ENCODE results near the gene TMPRSS6.
A peak's percentile ranks its signal among the peaks of the same experiment; 100 is the strongest.

Gene TMPRSS6

DNA sequence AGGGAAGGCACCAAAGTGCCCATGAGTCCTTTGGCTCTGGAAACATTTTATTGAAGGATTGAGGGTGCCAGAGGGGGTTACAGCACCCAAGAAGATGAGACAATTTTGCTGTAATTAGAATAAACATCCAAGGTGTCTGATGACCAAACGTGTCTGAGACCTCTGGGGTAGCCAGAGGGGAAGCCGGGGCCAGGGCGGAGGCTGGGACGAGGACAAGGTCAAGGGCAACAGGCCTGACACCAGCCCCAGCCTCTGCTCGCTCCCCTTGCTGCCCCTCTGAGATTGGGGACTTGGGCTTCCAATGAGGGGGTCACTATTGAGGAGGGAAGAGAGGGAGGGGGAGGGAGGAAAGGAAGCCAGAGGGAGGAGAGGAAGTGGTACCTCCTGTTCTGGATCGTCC lies 25.6 kb downstream of the TMPRSS6 start:
- no peak for TF ChIP-seq EZH2phosphoT487 (IDR thresholded peaks at IDR 0.05; ENCODE audit: low read depth)
- TF ChIP-seq, protein P1, sequence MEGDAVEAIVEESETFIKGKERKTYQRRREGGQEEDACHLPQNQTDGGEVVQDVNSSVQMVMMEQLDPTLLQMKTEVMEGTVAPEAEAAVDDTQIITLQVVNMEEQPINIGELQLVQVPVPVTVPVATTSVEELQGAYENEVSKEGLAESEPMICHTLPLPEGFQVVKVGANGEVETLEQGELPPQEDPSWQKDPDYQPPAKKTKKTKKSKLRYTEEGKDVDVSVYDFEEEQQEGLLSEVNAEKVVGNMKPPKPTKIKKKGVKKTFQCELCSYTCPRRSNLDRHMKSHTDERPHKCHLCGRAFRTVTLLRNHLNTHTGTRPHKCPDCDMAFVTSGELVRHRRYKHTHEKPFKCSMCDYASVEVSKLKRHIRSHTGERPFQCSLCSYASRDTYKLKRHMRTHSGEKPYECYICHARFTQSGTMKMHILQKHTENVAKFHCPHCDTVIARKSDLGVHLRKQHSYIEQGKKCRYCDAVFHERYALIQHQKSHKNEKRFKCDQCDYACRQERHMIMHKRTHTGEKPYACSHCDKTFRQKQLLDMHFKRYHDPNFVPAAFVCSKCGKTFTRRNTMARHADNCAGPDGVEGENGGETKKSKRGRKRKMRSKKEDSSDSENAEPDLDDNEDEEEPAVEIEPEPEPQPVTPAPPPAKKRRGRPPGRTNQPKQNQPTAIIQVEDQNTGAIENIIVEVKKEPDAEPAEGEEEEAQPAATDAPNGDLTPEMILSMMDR (IDR thresholded peaks at IDR 0.05; ENCODE audit: low read depth, low read length) = no peak
- Histone ChIP-seq H3K4me3 (ENCODE audit: low read length) (no peak overlapping the region), H3K9me3 (ENCODE audit: insufficient read depth, low read length) (no peaks in the 10 kb centered on the region), H3K36me3 (replicated peaks; ENCODE audit: low read depth, low read length) (peaks cover 84% of the 10 kb centered on the region), H3K79me2 (ENCODE audit: low read length) (peaks cover 32% of the 10 kb centered on the region), H3K4me1 (ENCODE audit: low read length) (peaks cover 65% of the 10 kb centered on the region), H3K27me3 (ENCODE audit: low read depth, low read length) (no peaks in the 10 kb centered on the region), H3K27ac (ENCODE audit: low read length) (no peak overlapping the region), H3K4me2 (ENCODE audit: low read length) (no peak overlapping the region), H4K20me1 (ENCODE audit: insufficient read depth, low read length) (no peaks in the 10 kb centered on the region), H3K9ac (ENCODE audit: low read length) (no peak overlapping the region), H2AFZ (ENCODE audit: low read depth, low read length) (no peak overlapping the region)

DNA sequence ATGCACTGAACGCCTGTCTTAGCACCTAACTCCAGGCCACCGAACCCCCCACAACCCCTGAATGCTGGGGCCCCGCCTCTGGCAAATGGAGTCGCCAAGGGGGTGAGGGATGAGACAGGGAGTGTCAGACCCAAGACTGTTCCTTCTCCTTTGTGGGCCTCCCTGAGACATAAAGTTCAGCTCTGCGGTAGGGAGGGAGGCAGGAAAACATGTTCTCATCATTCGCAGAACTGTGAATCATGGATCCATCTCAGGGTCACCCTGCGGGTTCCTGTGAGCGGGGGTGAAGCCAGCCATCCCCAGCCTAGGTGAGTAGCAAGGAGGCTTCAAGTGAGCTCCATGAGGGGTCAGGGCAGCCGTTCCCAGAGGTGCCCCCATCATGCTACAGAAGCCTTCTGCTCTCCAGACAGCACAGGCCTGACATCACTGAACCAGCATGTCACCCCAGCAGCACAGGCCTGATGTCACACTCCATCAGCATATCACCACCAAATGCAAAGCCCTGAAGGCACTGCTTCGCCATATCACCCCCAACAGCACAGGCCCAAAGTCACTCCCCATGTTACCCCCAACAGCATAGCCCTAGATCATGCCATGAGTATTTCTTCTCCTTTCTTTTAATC lies 27.2 kb downstream of the TMPRSS6 start:
- Histone ChIP-seq H3K36me3 (replicated peaks; ENCODE audit: low read depth, low read length) (peaks cover 80% of the 10 kb centered on the region), H3K27me3 (ENCODE audit: low read depth, low read length) (no peaks in the 10 kb centered on the region), H4K20me1 (ENCODE audit: insufficient read depth, low read length) (no peaks in the 10 kb centered on the region), H3K9me3 (ENCODE audit: insufficient read depth, low read length) (no peaks in the 10 kb centered on the region), H3K9ac (ENCODE audit: low read length) (no peak overlapping the region), H3K79me2 (ENCODE audit: low read length) (peaks cover 19% of the 10 kb centered on the region), H3K4me1 (ENCODE audit: low read length) (peaks cover 61% of the 10 kb centered on the region), H3K4me2 (ENCODE audit: low read length) (no peak overlapping the region), H3K4me3 (ENCODE audit: low read length) (no peak overlapping the region), H2AFZ (ENCODE audit: low read depth, low read length) (no peak overlapping the region), H3K27ac (ENCODE audit: low read length) (no peak overlapping the region)
- no peak for TF ChIP-seq EZH2phosphoT487 (IDR thresholded peaks at IDR 0.05; ENCODE audit: low read depth)
- TF ChIP-seq, protein P1 (IDR thresholded peaks at IDR 0.05; ENCODE audit: low read depth, low read length) = no peak

DNA sequence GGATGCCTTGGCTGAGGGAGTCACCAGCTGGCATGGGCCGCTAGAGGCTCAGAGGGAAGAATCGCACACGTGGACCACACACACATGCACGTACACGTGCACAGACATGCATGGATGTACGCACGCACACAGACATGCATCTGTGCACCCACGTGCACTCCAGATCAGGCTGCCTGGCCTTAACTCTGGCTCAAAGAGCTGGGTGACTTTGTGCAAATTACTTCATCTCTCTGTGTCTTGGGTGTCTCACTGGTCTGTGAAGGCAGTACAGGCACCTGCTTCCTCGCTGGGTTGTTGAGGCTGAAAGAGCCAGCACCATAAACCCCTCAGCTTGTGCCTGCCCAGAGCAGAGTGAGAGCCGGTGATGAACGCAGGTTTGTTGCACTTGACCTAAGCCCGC lies 28.7 kb downstream of the TMPRSS6 start:
- Histone ChIP-seq H3K4me3 (ENCODE audit: low read length) (no peak overlapping the region), H4K20me1 (ENCODE audit: insufficient read depth, low read length) (no peaks in the 10 kb centered on the region), H3K36me3 (replicated peaks; ENCODE audit: low read depth, low read length) (peaks cover 71% of the 10 kb centered on the region), H3K79me2 (ENCODE audit: low read length) (0 out of 2 replicates have a peak, but pooled peaks cover 5% of the 10 kb centered on the region), H3K4me1 (ENCODE audit: low read length) (peaks cover 47% of the 10 kb centered on the region), H3K9me3 (ENCODE audit: insufficient read depth, low read length) (no peaks in the 10 kb centered on the region), H3K27me3 (ENCODE audit: low read depth, low read length) (no peaks in the 10 kb centered on the region), H3K9ac (ENCODE audit: low read length) (no peak overlapping the region), H3K4me2 (ENCODE audit: low read length) (peak overlapping the region; percentile 28), H2AFZ (ENCODE audit: low read depth, low read length) (no peak overlapping the region), H3K27ac (ENCODE audit: low read length) (peak overlapping the region; percentile 25)
- TF ChIP-seq, protein P1 (IDR thresholded peaks at IDR 0.05; ENCODE audit: low read depth, low read length) = no peak
- TF ChIP-seq EZH2phosphoT487 (IDR thresholded peaks at IDR 0.05; ENCODE audit: low read depth) = no peak

DNA sequence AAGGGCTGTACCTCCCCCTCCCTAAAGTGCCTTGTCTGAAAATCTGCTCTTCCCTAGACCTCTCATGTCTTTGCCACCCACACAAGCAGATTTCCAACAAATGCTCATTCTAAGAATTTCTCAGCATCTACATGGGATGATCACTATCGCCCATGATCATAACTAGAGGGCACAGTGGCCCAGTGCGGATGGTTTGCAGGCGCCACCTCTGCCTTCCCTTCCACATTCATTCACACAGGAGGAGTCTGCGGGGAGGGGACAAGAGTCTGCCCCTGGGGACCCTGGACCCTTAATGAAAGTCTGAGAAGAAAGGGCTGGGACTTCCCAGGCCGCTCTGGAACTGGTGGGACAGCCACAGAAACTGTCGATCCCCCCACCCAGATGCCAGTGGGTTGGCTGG lies 29.1 kb downstream of the TMPRSS6 start:
- no peaks in the 10 kb centered on the region for H3K27me3 ChIP-seq (ENCODE audit: low read depth, low read length)
- H3K36me3 ChIP-seq (replicated peaks; ENCODE audit: low read depth, low read length) = peaks cover 68% of the 10 kb centered on the region
- no peak overlapping the region for H2AFZ ChIP-seq (ENCODE audit: low read depth, low read length)
- TF ChIP-seq EZH2phosphoT487 (IDR thresholded peaks at IDR 0.05; ENCODE audit: low read depth) = no peak
- TF ChIP-seq, protein P1 (IDR thresholded peaks at IDR 0.05; ENCODE audit: low read depth, low read length) = no peak
- 0 out of 2 replicates have a peak, but pooled peaks cover 5% of the 10 kb centered on the region for H3K79me2 ChIP-seq (ENCODE audit: low read length)
- H3K4me1 ChIP-seq (ENCODE audit: low read length) = peaks cover 47% of the 10 kb centered on the region
- peak overlapping the region; percentile 25 for H3K27ac ChIP-seq (ENCODE audit: low read length)
- H3K4me3 ChIP-seq (ENCODE audit: low read length) = no peak overlapping the region
- no peak overlapping the region for H3K9ac ChIP-seq (ENCODE audit: low read length)
- no peaks in the 10 kb centered on the region for H3K9me3 ChIP-seq (ENCODE audit: insufficient read depth, low read length)
- H3K4me2 ChIP-seq (ENCODE audit: low read length) = peak overlapping the region; percentile 28
- H4K20me1 ChIP-seq (ENCODE audit: insufficient read depth, low read length) = no peaks in the 10 kb centered on the region
